Heart left ventricle (tissue), 16 donors: ENCODE data around the gene ZNF597. TPM values are rescaled to one million over a fixed set of nuclear protein-coding genes. Genes with fewer than 3 reads are reported as not detected.

Experiments
- ATAC-seq, 4 donors: fragments of 200-7000 bp; cut with Tn5 transposase; one replicate each; pipeline ENCODE4 v1.9.1; 2020 to 2022; ENCODE audit warnings: moderate library complexity in 4 of 4, mild to moderate bottlenecking in 3 of 4, moderate number of reproducible peaks in 1 of 4
- DNase-seq, 5 donors: peaks; one replicate each; pipeline ENCODE4 v3.0.0-alpha.2; 2020
- H3K27ac ChIP-seq, 12 donors: fragments of 200-600 bp; sonication (generic) in 4 of 12; one replicate each; pipeline versions ENCODE4 v1.5.0 to v1.8.0; 2016 to 2022; ENCODE audit warnings: mild to moderate bottlenecking in 2 of 12
- H3K27me3 ChIP-seq, 9 donors: fragments of 200-600 bp; sonication (generic) in 2 of 9; one replicate each; pipeline versions ENCODE4 v1.5.1 to v1.8.0; 2016 to 2022; ENCODE audit warnings: mild to moderate bottlenecking in 3 of 9
- H3K36me3 ChIP-seq, 9 donors: fragments of 200-600 bp; sonication (generic) in 2 of 9; one replicate each; pipeline versions ENCODE4 v1.5.0 to v1.8.0; 2018 to 2022; ENCODE audit warnings: mild to moderate bottlenecking in 2 of 9
- H3K4me1 ChIP-seq, 12 donors: fragments of 200-600 bp; sonication (generic) in 4 of 12; one replicate each; pipeline versions ENCODE4 v1.5.0 to v1.8.0; 2016 to 2022; ENCODE audit warnings: mild to moderate bottlenecking in 3 of 12
- H3K4me3 ChIP-seq, 12 donors: fragments of 200-600 bp; sonication (generic) in 4 of 12; one replicate each; pipeline versions ENCODE4 v1.5.0 to v1.8.0; 2017 to 2022; ENCODE audit warnings: mild to moderate bottlenecking in 9 of 12, moderate library complexity in 4 of 12
- H3K9me3 ChIP-seq, 12 donors: fragments of 200-600 bp; sonication (generic) in 4 of 12; one replicate each; pipeline versions ENCODE4 v1.5.0 to v1.8.0; 2016 to 2022; ENCODE audit warnings: mild to moderate bottlenecking in 1 of 12
- POLR2A ChIP-seq, 2 donors: fragments of 450-650 bp; IDR thresholded peaks; one replicate each; pipeline ENCODE4 v1.6.1; 2017; ENCODE audit warnings: antibody characterized with exemption in 2 of 2, mild to moderate bottlenecking in 2 of 2, moderate library complexity in 2 of 2
- WGBS, 4 donors: extraction: QIAGEN DNeasy Blood & Tissue Kit in 2 of 4; methylation state at CpG; one replicate each; pipeline versions ENCODE4 v1.1.5 to v1.1.7; 2013 to 2018; 5-methylcytosine and 5-hydroxymethylcytosine counted together
- intact Hi-C, 10 donors: fragments of 100-400 bp; cut with DNase I; formaldehyde crosslinking; loops; one replicate each; pipeline versions ENCODE4 v1.11.1 to v1.14.2; 2022
- polyA plus RNA-seq, 2 donors: library from polyadenylated mRNA; stranded (reverse); fragments of 200-250 nt; gene quantifications; one replicate each; pipeline ENCODE4 v1.2.3, GENCODE V29; 2013
- total RNA-seq, 9 donors: library from RNA; depleted of rRNA in 2 of 9; stranded (reverse); fragments of >200 nt in 2 of 9; fragmentation: NEBNext Ultra II Directional in 3 of 9; extraction: Animal tissue kit (Norgen Biotek cat#: 25700) in 3 of 9; gene quantifications; one replicate each; pipeline versions ENCODE4 v1.1.0 to v1.2.4, GENCODE V29; 2016 to 2023
- TF ChIP-seq, protein P1 (sequence below), 12 donors: fragments of 200-600 bp; sonication (generic) in 4 of 12; IDR thresholded peaks; one replicate each; pipeline versions ENCODE4 v1.5.0 to v1.8.0; 2018 to 2022; ENCODE audit warnings: antibody characterized with exemption in 12 of 12, mild to moderate bottlenecking in 5 of 12
- donor health status: ischemic (EF 13 %, LVEDD 7.1; RV severe dilation, severe dysfunction).
- donor health status: healthy with polysubstance abuse.
- donor health status: DM: no; HTN: yes; CAD: no.
- donor health status: DM: no; HTN: no; CAD: no.
- donor health status: ischemic (EF 25% LVEDD 6.9; RV normal size, moderate dysfunction).
- donor health status: ischemic (EF 25% LVEDD 5.7; RV mildly dilated, moderate dysfunction).
- donor health status: healthy.
- donor health status: DM: yes; HTN: yes; CAD: no.
- donor health status: ischemic (EF 35%, LVEDD 5.7; RV mildly dilated, moderate dysfunction).
- donor health status: nonischemic (EF 11% LVEDD 7.7; RV severe dilation, severe dysfunction).
- donor health status: DM: yes; HTN: yes; CAD: no.
- donor health status: PGD.
- donor health status: ischemic (EF 29% LVEDD 5.4; RV normal size, mild dysfunction).
- donor health status: nonischemic (EF 23%, LVEDD 6.1; RV moderate dilation, normal function).

Gene ZNF597
- total and polyA plus RNA-seq, 11 donors, result 0.65 to 3.3 (median 1.6) TPM

DNA sequence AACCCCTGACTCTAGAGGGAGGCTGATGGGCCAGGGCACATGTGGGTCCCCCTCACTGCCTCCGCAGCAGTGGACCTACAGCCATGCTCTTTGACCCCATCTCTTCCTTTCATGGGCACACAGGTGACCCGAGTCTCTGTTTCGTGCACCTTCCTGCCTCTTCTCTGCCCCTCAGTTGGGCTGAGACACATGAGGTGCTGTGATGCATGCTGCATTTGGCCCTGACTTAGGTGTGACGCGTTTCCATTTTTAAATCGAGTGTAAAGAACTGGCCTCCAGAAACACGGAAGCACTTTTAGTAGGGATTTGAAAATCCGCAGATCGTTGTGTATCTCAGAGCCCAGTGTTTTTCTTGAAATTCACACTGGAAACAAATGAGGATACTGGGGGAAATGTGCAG is 27.4 kb upstream of the ZNF597 start:
- ATAC-seq (peak in 3 of 4 donors; percentile 18 to 36 (median 35)), DNase-seq (no peak)
- intact Hi-C loops, result no loop called here
- Histone ChIP-seq H3K27me3 (no peaks in the 10 kb centered on the region), H3K36me3 (peaks cover 0 to 51% (median 8%) of the 10 kb centered on the region in 9 donors), H3K9me3 (no peaks in the 10 kb centered on the region), H3K27ac (peak overlapping the region in 1 of 12 donors; percentile 4), H3K4me3 (no peak overlapping the region), H3K4me1 (peaks cover 2 to 82% (median 45%) of the 10 kb centered on the region in 12 donors)
- WGBS, 4 donors, result 66 to 81% (median 75%) methylated on average over 7 to 9 of the region's 9 CpGs
- TF ChIP-seq, protein P1, sequence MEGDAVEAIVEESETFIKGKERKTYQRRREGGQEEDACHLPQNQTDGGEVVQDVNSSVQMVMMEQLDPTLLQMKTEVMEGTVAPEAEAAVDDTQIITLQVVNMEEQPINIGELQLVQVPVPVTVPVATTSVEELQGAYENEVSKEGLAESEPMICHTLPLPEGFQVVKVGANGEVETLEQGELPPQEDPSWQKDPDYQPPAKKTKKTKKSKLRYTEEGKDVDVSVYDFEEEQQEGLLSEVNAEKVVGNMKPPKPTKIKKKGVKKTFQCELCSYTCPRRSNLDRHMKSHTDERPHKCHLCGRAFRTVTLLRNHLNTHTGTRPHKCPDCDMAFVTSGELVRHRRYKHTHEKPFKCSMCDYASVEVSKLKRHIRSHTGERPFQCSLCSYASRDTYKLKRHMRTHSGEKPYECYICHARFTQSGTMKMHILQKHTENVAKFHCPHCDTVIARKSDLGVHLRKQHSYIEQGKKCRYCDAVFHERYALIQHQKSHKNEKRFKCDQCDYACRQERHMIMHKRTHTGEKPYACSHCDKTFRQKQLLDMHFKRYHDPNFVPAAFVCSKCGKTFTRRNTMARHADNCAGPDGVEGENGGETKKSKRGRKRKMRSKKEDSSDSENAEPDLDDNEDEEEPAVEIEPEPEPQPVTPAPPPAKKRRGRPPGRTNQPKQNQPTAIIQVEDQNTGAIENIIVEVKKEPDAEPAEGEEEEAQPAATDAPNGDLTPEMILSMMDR (IDR thresholded peaks at IDR 0.05), result no peak
- TF ChIP-seq POLR2A (IDR thresholded peaks at IDR 0.05), result no peak

DNA sequence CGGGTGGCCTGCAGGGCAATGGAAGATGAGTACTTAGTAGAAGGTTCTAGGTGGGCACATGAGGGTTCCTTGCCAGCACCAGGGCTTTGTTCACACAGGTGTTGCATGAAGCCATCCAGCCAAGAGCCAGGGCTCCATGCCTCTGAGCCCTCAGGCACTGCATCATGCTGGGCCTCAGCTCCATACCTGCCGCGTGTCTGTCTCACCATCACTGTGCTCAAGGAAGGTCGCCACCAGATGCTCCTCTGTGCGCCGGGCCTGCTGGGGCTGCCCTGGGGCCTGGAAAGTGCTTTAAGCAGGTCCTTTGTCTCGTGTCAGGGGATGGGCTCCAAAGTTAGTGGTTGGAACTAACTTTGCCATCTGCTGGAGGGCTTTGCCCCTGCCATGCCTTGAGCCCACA is 26.4 kb upstream of the ZNF597 start:
- peaks cover 2 to 83% (median 48%) of the 10 kb centered on the region in 12 donors for H3K4me1 ChIP-seq
- H3K9me3 ChIP-seq, result no peaks in the 10 kb centered on the region
- H3K27me3 ChIP-seq, result no peaks in the 10 kb centered on the region
- 67 to 90% (median 84%) methylated on average over 3 to 7 of the region's 7 CpGs for whole genome bisulfite sequencing, 4 donors
- no peak for DNase-seq
- TF ChIP-seq POLR2A (IDR thresholded peaks at IDR 0.05), result no peak
- TF ChIP-seq, protein P1 (IDR thresholded peaks at IDR 0.05), result no peak
- ATAC-seq, result no peak
- no peak overlapping the region for H3K27ac ChIP-seq
- intact Hi-C loops, result no loop called here
- H3K36me3 ChIP-seq, result peaks cover 0 to 47% (median 10%) of the 10 kb centered on the region in 9 donors
- no peak overlapping the region for H3K4me3 ChIP-seq

DNA sequence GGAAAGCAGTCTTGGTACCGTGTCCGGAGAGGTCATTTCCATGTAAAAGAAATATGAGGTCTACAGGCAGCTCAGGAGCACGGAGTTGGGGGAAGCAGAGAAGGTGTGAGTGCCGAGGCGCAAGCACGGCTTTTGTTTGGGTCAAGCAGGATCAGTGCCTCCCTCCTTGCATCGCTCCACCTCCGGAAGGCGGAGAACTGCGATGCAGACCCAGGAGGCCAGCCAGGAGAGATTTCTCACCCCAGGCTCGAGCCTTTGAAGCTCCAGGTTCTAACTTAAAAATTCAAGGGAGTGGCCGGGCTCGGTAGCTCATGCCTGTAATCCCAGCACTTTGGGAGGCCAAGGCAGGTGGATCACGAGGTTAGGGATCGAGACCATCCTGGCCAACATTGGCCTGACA is 25.2 kb upstream of the ZNF597 start:
- Histone ChIP-seq H3K4me3 (no peak overlapping the region), H3K9me3 (no peaks in the 10 kb centered on the region), H3K27ac (no peak overlapping the region), H3K4me1 (peaks cover 2 to 79% (median 51%) of the 10 kb centered on the region in 12 donors), H3K36me3 (peaks cover 0 to 41% (median 10%) of the 10 kb centered on the region in 9 donors), H3K27me3 (no peaks in the 10 kb centered on the region)
- DNase-seq, result peak in 1 of 5 donors; percentile 12
- ATAC-seq, result no peak
- 67 to 76% (median 72%) methylated on average over 15 of the region's 15 CpGs for WGBS, 4 donors
- intact Hi-C loops, result no loop called here
- TF ChIP-seq POLR2A (IDR thresholded peaks at IDR 0.05), result no peak
- TF ChIP-seq, protein P1 (IDR thresholded peaks at IDR 0.05), result no peak

DNA sequence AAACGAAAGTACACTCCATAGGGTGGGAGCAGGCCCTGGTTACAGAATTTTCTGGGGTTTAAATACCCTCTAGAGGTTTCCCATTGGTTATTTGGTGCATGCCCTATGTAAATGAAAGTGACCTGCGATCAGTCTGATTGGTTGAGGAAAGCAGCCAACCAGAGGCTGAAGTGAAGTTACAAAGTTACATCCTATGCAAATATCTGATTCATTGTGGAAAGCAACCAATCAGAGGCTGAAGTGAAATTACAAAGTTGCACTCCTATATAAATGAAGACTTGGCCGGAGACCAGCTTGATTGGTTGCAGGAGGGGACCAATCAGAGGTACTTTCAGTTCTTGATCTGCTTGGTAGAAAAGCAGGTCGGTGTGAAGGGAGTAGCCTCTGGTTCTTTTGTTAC is 24.6 kb upstream of the ZNF597 start:
- Histone ChIP-seq H3K27ac (no peak overlapping the region), H3K4me3 (no peak overlapping the region), H3K27me3 (no peaks in the 10 kb centered on the region), H3K9me3 (no peaks in the 10 kb centered on the region), H3K4me1 (peaks cover 2 to 77% (median 53%) of the 10 kb centered on the region in 12 donors), H3K36me3 (peaks cover 0 to 40% (median 10%) of the 10 kb centered on the region in 9 donors)
- TF ChIP-seq POLR2A (IDR thresholded peaks at IDR 0.05), result no peak
- TF ChIP-seq, protein P1 (IDR thresholded peaks at IDR 0.05), result no peak
- WGBS, 4 donors, result 85 to 88% (median 87%) methylated on average over 4 of the region's 4 CpGs
- intact Hi-C loops, result no loop called here
- ATAC-seq (no peak), DNase-seq (peak in 1 of 5 donors; percentile 4)
